HEK293 (cell line): ENCODE data around the gene PARD3.

Experiments used
- CTCF ChIA-PET: fragments of 350-600 bp; formaldehyde crosslinking; extraction: SDS; loops from one replicate; lab custom pipeline; 2021; ENCODE audit warnings: antibody characterized with exemption; lab: Yijun Ruan, JAX
- POLR2A ChIA-PET: fragments of 300-600 bp; formaldehyde crosslinking; extraction: SDS; loops from one replicate; lab custom pipeline; 2020; ENCODE audit warnings: antibody characterized with exemption, inconsistent platforms; lab: Yijun Ruan, JAX
- H3K27ac ChIP-seq: fragments of 200-500 bp; sonication (Bioruptor generic); 2 replicates; pipeline ENCODE4 v1.5.1; 2014; ENCODE audit warnings: low read depth, low read length, control low read depth, inconsistent platforms; ENCODE audit errors: extremely low read depth
- H3K36me3 ChIP-seq, 2 experiments: fragments of 200-500 bp in 1 of 2; sonication (Bioruptor generic) in 1 of 2; 1 replicate in 1 of 2; 2 replicates in 1 of 2; pipeline ENCODE4 v1.5.1; 2014 to 2017; ENCODE audit warnings: inconsistent platforms in 2 of 2, low read length in 2 of 2; ENCODE audit not compliant: control insufficient read depth in 2 of 2, insufficient read depth in 1 of 2
- H3K4me1 ChIP-seq: fragments of 200-500 bp; sonication (Bioruptor generic); 2 replicates; pipeline ENCODE4 v1.5.1; 2014; ENCODE audit warnings: mild to moderate bottlenecking, low read length, inconsistent platforms; ENCODE audit not compliant: control insufficient read depth, insufficient read depth
- H3K4me3 ChIP-seq: 2 replicates; pipeline ENCODE4 v1.5.1; 2011; ENCODE audit warnings: low read depth, mild to moderate bottlenecking, control low read depth, low read length, moderate library complexity
- H3K9me3 ChIP-seq: fragments of 200-500 bp; sonication (Bioruptor generic); 2 replicates; pipeline ENCODE4 v1.5.1; 2014; ENCODE audit warnings: low read depth, low read length, inconsistent platforms; ENCODE audit not compliant: control insufficient read depth, insufficient read depth
- ATF2 ChIP-seq: fragments of 450-650 bp; formaldehyde crosslinking; IDR thresholded peaks from 2 replicates; pipeline ENCODE4 v1.5.1; 2016; ENCODE audit warnings: missing biosample characterization, missing genetic modification characterization, low read depth
- BCL11A ChIP-seq: fragments of 450-650 bp; formaldehyde crosslinking; IDR thresholded peaks from 2 replicates; pipeline ENCODE4 v1.5.1; 2016; ENCODE audit warnings: low read depth, missing biosample characterization, missing genetic modification characterization
- BCL6B ChIP-seq: fragments of 450-650 bp; formaldehyde crosslinking; IDR thresholded peaks from 2 replicates; pipeline ENCODE4 v1.5.1; 2017; ENCODE audit warnings: missing biosample characterization, missing genetic modification characterization
- FEZF1 ChIP-seq: fragments of 450-650 bp; formaldehyde crosslinking; IDR thresholded peaks from 2 replicates; pipeline ENCODE4 v1.5.1; 2016; ENCODE audit warnings: missing biosample characterization, missing genetic modification characterization
- MZF1 ChIP-seq: fragments of 450-650 bp; formaldehyde crosslinking; IDR thresholded peaks from 2 replicates; pipeline ENCODE4 v1.5.1; 2017; ENCODE audit warnings: missing biosample characterization, missing genetic modification characterization, borderline replicate concordance
- OSR2 ChIP-seq: fragments of 450-650 bp; formaldehyde crosslinking; IDR thresholded peaks from 2 replicates; pipeline ENCODE4 v1.5.1; 2016; ENCODE audit warnings: missing biosample characterization, missing genetic modification characterization
- PRDM6 ChIP-seq: fragments of 450-650 bp; formaldehyde crosslinking; IDR thresholded peaks from 2 replicates; pipeline ENCODE4 v1.5.1; 2017; ENCODE audit warnings: missing biosample characterization, missing genetic modification characterization
- RBAK ChIP-seq: fragments of 450-650 bp; formaldehyde crosslinking; IDR thresholded peaks from 2 replicates; pipeline ENCODE4 v1.5.1; 2016; ENCODE audit warnings: missing biosample characterization, missing genetic modification characterization
- SCRT2 ChIP-seq: fragments of 450-650 bp; formaldehyde crosslinking; IDR thresholded peaks from 2 replicates; pipeline ENCODE4 v1.5.1; 2016; ENCODE audit warnings: missing biosample characterization, missing genetic modification characterization
- SP7 ChIP-seq: fragments of 450-650 bp; formaldehyde crosslinking; IDR thresholded peaks from 2 replicates; pipeline ENCODE4 v1.5.1; 2016; ENCODE audit warnings: missing biosample characterization, missing genetic modification characterization
- ZNF138 ChIP-seq: fragments of 450-650 bp; formaldehyde crosslinking; IDR thresholded peaks from 2 replicates; pipeline ENCODE4 v1.5.1; 2016; ENCODE audit warnings: missing biosample characterization, missing genetic modification characterization, borderline replicate concordance
- ZNF175 ChIP-seq: fragments of 450-650 bp; formaldehyde crosslinking; IDR thresholded peaks from 2 replicates; pipeline ENCODE4 v1.5.1; 2016; ENCODE audit warnings: missing biosample characterization, missing genetic modification characterization
- ZNF362 ChIP-seq: fragments of 450-650 bp; formaldehyde crosslinking; IDR thresholded peaks from 2 replicates; pipeline ENCODE4 v1.5.1; 2016; ENCODE audit warnings: missing biosample characterization, missing genetic modification characterization
- ZNF404 ChIP-seq: fragments of 450-650 bp; formaldehyde crosslinking; IDR thresholded peaks from 2 replicates; pipeline ENCODE4 v1.5.1; 2017; ENCODE audit warnings: missing biosample characterization, missing genetic modification characterization
- ZNF426 ChIP-seq: fragments of 450-650 bp; formaldehyde crosslinking; IDR thresholded peaks from 2 replicates; pipeline ENCODE4 v1.5.1; 2017; ENCODE audit warnings: missing biosample characterization, missing genetic modification characterization, mild to moderate bottlenecking, inconsistent platforms, moderate library complexity
- ZNF585B ChIP-seq: fragments of 450-650 bp; formaldehyde crosslinking; IDR thresholded peaks from 2 replicates; pipeline ENCODE4 v1.5.1; 2016; ENCODE audit warnings: missing biosample characterization, missing genetic modification characterization
- ZNF677 ChIP-seq: fragments of 450-650 bp; IDR thresholded peaks from 2 replicates; pipeline ENCODE4 v1.5.0; 2018; ENCODE audit warnings: missing biosample characterization, mild to moderate bottlenecking, missing genetic modification characterization, moderate library complexity
- ZNF791 ChIP-seq: fragments of 450-650 bp; formaldehyde crosslinking; IDR thresholded peaks from 2 replicates; pipeline ENCODE4 v1.5.1; 2016; ENCODE audit warnings: missing biosample characterization, missing genetic modification characterization
- ZNF843 ChIP-seq: fragments of 450-650 bp; formaldehyde crosslinking; IDR thresholded peaks from 2 replicates; pipeline ENCODE4 v1.5.1; 2016; ENCODE audit warnings: missing biosample characterization, missing genetic modification characterization
- ZSCAN23 ChIP-seq: fragments of 450-650 bp; formaldehyde crosslinking; IDR thresholded peaks from 2 replicates; pipeline ENCODE4 v1.5.1; 2016; ENCODE audit warnings: missing biosample characterization, missing genetic modification characterization
- ZSCAN30 ChIP-seq: fragments of 450-650 bp; IDR thresholded peaks from 2 replicates; pipeline ENCODE4 v1.5.1; 2018; ENCODE audit warnings: missing biosample characterization, mild to moderate bottlenecking, missing genetic modification characterization, moderate library complexity
- TF ChIP-seq, protein P1 (sequence below): fragments of 450-650 bp; formaldehyde crosslinking; IDR thresholded peaks from 2 replicates; pipeline ENCODE4 v1.5.1; 2016; ENCODE audit warnings: missing biosample characterization, missing genetic modification characterization

PARD3 gene

GRCh38 chr10:34717429-34717828 lies 97.7 kb downstream of the PARD3 start:
- POLR2A ChIA-PET = no interaction called here
- Histone ChIP-seq H3K4me1 (0 out of 2 replicates have a peak, but pooled peaks cover 2% of the 10 kb centered on the region), H3K36me3 (no peaks in the 10 kb centered on the region), H3K4me3 (no peak overlapping the region), H3K27ac (no peak overlapping the region), H3K9me3 (no peaks in the 10 kb centered on the region)
- CTCF ChIA-PET = interaction anchor here (0.8 kb wide), 2 partner anchors 10 to 211 kb away, joined by 3 to 5 read pairs; no protein-coding TSS in a partner anchor
- no peak for TF ChIP-seq BCL6B (tag by site-specific recombination)
- TF ChIP-seq ZSCAN30 = no peak
- TF ChIP-seq ZNF677 (tag by site-specific recombination) = no peak
- TF ChIP-seq ZNF843 (tag by site-specific recombination) = no peak

DNA sequence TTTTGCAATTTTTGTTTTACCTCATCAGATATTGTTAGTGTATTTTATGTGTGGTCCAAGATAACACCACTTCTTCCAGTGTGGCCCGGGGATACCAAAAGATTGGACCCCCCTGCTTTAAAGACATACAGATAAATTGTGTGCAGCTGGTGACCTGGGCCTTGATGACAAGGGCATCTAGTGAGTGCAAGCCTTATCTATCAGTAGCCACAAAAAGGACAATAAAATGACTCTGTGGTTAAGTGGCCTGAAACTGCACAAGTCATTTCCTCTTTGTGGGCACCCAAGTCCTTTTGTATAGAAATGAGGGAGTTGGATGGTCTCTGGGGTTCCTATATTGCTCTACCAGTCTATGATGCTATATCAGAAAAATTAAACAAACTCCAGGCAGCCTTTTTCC lies 98.1 kb downstream of the PARD3 start:
- H3K9me3 ChIP-seq = no peaks in the 10 kb centered on the region
- no peak overlapping the region for H3K27ac ChIP-seq
- CTCF ChIA-PET = no interaction called here
- TF ChIP-seq PRDM6 (tag by site-specific recombination) = 0 out of 2 replicates have a peak, but pooled peaks have one; percentile 36
- TF ChIP-seq OSR2 (tag by site-specific recombination) = peak; percentile 56; the same call in 1 of the 2 replicates
- peak; percentile 95 for TF ChIP-seq FEZF1 (tag by site-specific recombination)
- TF ChIP-seq RBAK (tag by site-specific recombination) = no peak
- POLR2A ChIA-PET = interaction anchor here (0.7 kb wide), 1 partner anchor 416 kb away, joined by 12 read pairs; no protein-coding TSS in a partner anchor
- 0 out of 2 replicates have a peak, but pooled peaks cover 2% of the 10 kb centered on the region for H3K4me1 ChIP-seq
- no peak overlapping the region for H3K4me3 ChIP-seq
- no peaks in the 10 kb centered on the region for H3K36me3 ChIP-seq

DNA sequence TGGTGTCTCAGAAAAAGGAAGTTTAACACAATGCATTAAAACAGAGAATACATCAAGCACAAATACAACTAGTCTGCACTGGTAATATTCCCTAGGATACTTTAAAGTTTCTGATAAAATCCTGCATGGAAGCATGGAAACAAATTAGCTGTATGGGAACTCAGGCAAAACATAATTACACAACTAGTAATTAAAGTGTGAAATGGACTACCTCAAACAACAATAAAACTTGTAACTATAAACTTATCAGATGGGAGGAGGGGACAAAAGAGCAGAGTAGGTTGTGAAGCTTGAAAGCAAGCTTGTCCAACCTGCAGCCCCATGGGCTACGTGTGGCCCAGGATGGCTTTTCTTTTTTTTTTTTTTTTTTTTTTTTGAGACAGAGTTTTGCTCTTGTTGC lies 98.9 kb downstream of the PARD3 start:
- Histone ChIP-seq H3K36me3 (no peaks in the 10 kb centered on the region), H3K27ac (no peak overlapping the region), H3K9me3 (no peaks in the 10 kb centered on the region), H3K4me3 (no peak overlapping the region), H3K4me1 (peaks cover 6% of the 10 kb centered on the region; the same call in 1 of the 2 replicates)
- ChIA-PET POLR2A (interaction anchor here (0.7 kb wide), 1 partner anchor 415 kb away, joined by 12 read pairs; no protein-coding TSS in a partner anchor), CTCF (no interaction called here)
- TF ChIP-seq ZNF426 (tag by site-specific recombination) (no peak), ZNF362 (0 out of 2 replicates have a peak, but pooled peaks have one; percentile 27), ZSCAN23 (tag by site-specific recombination) (no peak), ATF2 (no peak), ZNF791 (tag by site-specific recombination) (no peak), ZNF175 (tag by site-specific recombination) (no peak), ZNF138 (tag by site-specific recombination) (no peak), SP7 (tag by site-specific recombination) (peak; percentile 85), ZNF404 (no peak), SCRT2 (tag by site-specific recombination) (no peak), FEZF1 (tag by site-specific recombination) (no peak), MZF1 (tag by site-specific recombination) (no peak), PRDM6 (tag by site-specific recombination) (peak; percentile 70), BCL11A (tag by site-specific recombination) (no peak), ZNF585B (tag by site-specific recombination) (no peak)
- TF ChIP-seq, protein P1, sequence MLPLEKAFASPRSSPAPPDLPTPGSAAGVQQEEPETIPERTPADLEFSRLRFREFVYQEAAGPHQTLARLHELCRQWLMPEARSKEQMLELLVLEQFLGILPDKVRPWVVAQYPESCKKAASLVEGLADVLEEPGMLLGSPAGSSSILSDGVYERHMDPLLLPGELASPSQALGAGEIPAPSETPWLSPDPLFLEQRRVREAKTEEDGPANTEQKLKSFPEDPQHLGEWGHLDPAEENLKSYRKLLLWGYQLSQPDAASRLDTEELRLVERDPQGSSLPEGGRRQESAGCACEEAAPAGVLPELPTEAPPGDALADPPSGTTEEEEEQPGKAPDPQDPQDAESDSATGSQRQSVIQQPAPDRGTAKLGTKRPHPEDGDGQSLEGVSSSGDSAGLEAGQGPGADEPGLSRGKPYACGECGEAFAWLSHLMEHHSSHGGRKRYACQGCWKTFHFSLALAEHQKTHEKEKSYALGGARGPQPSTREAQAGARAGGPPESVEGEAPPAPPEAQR (tag by site-specific recombination) = no peak
